Midbrain (tissue), 1 donor: ENCODE data around the gene AFG1L.
"Not testable (repeated sequence)": the region's sequence is repeated elsewhere in the genome, so short reads cannot be mapped to it uniquely, and the experiment has no call there.

ENCODE experiments used
- DNase-seq: peaks from one replicate; lab custom pipeline; 2025; lab: John Stamatoyannopoulos, UW

The AFG1L gene

DNA sequence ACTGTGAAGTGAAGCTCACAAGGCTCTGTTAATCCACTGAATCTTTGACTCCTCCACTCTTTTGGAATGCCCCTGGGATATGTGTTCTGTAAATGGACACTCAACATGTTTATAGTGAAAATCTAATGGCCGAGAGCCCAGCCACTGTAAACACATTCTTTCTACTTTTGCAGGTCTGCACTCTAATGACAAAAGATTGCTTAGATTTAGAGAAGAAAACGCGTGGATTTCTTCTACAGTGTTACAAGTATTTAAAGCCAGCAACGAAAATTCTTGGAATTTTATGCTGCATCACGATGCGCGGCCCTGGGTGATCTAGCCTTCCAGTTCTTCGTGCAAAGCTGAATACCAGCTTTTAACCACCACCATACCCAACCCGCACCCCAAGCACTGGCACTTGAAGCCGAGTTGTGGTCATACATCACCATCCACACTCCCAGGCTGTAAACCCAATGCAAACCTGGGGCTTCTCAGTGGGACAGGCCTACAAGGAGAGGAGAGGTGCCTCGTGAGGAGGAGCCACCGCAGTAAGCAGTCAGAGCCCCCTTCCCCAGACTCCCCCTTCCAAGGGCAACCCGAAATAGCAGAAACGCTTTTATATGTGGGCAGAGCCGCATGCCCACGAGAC lies 262.1 kb downstream of the AFG1L start:
- no peak for DNase-seq

DNA sequence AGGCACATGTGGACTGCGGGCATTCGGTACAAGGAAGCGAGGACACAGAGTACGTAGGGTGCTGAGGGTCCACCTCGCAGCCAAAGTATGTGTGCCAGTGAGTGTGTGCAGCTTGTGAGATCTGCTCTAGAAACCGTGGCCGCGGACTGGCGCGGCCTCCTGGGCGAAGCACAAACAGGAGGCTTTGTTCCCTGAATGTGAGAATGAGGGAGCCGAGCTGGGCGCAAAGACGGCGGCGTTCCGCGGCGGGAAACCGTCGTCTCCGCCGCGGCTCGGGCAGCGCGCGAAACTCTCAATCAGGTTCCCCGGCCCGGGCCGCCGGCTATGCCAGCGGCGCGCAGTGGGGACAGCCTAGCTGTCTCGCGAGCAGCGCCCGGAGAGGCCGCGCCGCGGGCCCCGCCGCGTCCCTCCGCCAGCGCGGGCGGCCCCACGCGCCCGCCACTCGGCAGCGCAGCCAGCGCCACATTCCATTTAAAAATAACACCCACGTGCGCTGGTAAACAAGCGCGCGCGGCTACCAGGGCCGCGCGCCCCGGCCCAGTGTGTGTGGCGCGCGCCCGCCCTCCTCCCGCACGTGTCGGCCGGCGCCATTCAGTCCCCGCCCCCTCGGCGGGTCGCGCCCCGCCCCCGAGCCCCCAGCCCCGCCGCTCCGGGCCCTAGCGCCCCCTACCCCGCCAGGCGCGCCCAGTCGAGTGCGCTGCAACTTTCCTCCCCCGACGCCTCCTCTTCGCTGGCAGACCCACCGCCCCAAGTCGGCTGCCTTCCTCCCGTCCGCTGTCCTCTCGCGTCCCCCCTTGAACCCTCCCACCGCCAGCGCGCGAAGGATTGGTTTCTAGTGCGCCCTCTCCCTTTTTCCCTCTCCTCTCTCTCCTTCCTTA lies 262.9 kb downstream of the AFG1L start:
- peak; percentile 89 for DNase-seq

DNA sequence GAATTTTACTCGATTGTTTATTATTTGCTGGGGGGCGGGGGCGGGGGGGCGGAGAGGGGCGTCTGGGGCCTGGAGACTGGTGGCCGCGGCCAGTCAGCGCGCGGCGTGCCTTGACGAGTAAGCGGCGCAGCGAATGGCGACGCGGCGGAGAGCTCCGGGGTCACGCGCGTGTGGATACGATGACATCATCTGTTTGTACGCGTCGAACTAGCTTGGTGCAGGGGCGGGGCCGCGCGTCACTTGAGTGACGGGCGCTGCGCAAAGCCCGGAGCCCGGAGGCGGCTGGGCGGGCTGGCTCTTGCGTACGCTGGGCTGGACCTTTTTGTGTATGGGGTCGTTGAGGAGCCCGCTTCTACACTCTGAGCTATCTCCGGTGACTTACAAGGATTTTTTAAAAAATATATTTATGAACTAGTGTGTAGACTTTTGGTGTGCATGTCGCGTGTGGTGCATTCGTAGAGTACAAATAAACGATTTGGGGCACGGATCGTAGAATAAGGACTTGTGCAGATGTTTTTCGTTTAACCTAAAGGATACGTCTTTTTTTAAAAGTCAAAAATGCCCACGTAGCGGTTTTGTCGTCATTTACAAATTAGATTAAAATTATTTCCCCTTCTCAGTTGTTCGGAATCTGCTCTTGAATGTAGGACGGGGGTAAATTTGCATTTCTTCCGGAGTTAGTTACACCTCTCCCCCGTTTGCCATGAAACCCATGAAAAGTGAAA lies 263.7 kb downstream of the AFG1L start:
- DNase-seq, result peak; percentile 99

DNA sequence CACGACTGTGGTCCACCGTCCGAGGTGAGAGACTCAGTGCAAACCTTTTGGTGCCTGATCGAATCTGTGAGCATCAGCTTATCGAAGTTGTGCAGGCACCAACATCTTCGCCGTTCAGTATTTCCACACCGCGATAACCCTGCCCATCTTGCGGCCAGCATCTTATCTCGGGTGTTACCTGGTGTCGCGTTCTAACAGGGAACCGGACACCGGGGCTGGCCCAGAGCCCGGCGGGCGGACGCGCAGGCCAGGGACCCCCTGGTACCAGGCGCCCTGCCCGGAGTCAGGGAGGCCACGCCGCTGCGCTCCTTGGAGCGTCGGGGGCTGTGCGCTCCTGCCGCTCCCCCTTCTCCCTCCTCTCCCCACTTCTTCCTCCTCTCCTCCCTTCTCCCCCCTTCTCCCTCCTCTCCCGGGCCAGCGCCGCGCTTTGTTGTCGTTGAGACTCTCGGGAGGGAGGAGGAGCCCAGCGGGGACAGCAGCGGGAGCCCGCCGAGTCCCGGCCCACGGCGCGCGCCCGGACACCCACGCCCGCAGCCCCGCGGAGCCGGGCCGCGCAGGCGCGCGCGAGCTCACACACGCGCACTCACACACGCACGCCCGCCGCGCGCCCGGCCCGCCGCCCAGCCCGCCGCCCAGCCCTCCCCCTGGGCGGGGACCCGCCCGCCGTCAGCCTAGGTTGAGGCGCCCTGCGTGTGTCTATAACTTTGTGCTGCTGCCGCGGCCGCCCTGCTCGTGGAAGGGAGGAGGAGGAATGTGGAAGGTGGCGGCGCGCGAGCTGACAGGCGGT lies 264.4 kb downstream of the AFG1L start:
- peak; percentile 93 for DNase-seq

GRCh38 chr6:108559884-108560462 lies 265.1 kb downstream of the AFG1L start:
- DNase-seq, result no peak

DNA sequence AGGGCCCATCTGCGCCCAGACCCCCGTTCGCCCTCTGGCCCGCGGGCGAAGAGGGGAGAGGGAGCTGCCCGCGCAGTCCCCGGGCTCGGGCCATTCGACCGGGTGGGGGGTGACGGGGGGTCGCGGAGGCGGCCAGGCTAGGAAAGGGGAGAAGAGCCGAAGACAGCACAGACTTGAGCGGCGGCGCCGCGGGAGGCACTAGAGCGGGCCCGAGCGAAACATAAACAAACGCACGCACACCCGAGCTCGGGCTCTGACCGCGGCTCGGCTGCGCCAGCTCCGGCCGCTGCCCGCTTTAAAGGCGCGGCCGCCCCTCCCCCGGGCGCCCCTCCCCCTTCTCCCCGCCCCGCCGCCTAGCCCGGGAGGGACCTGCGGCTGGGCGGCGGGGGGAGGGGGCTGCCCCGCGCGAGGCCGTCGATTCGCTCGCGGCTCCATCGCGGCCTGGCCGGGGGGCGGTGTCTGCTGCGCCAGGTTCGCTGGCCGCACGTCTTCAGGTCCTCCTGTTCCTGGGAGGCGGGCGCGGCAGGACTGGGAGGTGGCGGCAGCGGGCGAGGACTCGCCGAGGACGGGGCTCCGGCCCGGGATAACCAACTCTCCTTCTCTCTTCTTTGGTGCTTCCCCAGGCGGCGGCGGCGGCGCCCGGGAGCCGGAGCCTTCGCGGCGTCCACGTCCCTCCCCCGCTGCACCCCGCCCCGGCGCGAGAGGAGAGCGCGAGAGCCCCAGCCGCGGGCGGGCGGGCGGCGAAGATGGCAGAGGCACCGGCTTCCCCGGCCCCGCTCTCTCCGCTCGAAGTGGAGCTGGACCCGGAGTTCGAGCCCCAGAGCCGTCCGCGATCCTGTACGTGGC lies 265.8 kb downstream of the AFG1L start, which contains the start of gene FOXO3:
Gene FOXO3, plus strand, starts transcription at position 455 of the 846 bp plus-strand sequence. Its CDS starts 292 bp downstream, at position 747.
- DNase-seq, result peak; percentile 89

- not testable (repeated sequence) for DNase-seq
These were observed 266.4 kb downstream of the AFG1L start for GRCh38 chr6:108561309-108561647.

GRCh38 chr6:108561742-108562502 lies 267.1 kb downstream of the AFG1L start:
- DNase-seq, result no peak

GRCh38 chr6:108562503-108562993 lies 267.7 kb downstream of the AFG1L start:
- peak; percentile 31 for DNase-seq

DNA sequence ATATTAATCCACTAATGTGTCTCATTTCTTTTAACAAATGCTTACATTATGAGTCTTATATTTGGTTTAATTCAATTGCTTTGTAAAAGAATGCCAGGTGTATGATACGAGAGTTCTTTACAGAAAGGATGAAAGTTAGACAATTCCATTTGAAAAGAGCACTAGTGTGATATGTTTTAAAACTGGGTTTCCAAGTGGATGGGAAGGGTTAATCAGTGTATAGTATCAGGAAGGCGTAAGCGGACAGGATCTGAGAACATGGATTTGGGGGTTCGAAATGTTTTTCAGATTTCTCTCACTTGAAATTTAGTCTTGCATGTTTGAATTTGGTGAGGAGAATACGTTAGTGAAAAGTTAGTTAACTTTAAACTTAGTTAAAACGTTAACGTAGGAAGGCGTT lies 268.4 kb downstream of the AFG1L start:
- DNase-seq, result no peak

DNA sequence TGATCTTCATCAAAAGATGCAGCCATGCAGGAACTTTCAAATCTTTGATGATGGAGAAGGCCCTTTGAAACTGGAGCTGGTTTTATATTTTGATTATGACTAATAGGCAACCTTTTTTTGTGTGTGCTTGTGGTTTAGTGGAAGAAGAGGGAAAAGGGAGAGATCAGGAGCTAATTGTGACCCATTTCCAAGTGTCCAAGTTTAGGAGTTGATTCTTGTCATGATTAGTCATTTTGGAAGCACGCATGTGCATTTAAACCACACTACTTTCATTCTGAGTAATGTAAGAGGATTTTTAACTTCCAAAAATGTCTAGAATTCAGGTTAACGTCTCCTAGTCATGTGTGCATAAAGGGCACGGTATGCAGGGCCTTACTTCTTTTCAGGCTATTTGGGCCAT lies 269.3 kb downstream of the AFG1L start:
- DNase-seq, result no peak

DNA sequence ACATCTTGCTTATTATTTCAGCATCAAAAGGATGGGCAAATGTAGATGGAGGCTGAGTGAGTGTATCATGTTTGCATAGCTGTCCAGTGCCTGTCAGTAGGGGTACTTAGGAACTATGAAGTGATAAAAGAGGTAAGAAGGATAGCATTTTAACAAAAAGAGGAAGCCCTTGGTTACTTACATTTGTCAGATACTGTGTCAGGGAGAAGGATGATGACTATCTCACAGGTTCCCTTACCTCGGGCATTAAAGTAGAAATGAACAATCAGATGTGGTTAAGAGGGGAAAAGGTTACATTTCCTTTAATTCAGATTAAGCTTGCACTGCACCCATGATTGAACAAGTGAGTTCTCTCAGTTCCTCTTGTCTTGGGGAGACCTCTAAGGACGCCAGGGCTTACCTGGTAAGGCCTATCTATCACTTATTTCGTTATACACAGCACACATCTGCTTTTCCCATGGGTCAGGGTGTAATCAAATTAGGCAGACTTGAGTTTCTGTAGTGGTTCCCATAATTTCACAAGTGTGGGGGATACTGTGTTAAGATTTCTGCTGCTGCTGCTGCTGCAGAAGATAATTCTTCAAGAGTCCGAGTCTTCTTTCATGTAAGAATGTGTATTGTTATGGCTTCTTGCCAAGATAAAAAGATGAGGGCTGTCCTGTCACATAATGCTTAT lies 270.4 kb downstream of the AFG1L start:
- peak; percentile 42 for DNase-seq

- DNase-seq, result peak; percentile 62
These were observed 271.0 kb downstream of the AFG1L start for GRCh38 chr6:108565893-108566292.

DNA sequence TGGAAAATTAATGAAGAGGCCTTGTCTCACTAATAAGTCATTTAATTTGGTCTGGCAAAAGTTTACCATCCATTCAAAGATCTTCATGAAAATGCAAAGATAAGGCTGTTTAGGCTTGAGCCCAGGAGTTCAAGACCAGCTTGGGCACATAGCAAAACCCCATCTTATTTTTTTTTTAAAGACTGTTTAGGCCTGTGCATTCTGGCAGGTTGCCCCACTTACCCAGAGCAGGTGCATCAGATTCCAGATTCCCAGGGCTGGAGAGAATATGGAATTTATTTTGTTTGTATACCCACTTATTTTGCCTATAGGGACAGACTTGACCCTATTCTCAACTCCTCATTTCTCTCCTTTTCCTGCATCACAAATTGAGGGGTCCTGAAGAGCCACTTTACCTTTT lies 271.6 kb downstream of the AFG1L start:
- no peak for DNase-seq

- no peak for DNase-seq
These were observed 273.2 kb downstream of the AFG1L start for GRCh38 chr6:108568101-108568500.

GRCh38 chr6:108568551-108569305 lies 273.9 kb downstream of the AFG1L start:
- no peak for DNase-seq

GRCh38 chr6:108570517-108570916 lies 275.7 kb downstream of the AFG1L start:
- DNase-seq, result no peak

DNA sequence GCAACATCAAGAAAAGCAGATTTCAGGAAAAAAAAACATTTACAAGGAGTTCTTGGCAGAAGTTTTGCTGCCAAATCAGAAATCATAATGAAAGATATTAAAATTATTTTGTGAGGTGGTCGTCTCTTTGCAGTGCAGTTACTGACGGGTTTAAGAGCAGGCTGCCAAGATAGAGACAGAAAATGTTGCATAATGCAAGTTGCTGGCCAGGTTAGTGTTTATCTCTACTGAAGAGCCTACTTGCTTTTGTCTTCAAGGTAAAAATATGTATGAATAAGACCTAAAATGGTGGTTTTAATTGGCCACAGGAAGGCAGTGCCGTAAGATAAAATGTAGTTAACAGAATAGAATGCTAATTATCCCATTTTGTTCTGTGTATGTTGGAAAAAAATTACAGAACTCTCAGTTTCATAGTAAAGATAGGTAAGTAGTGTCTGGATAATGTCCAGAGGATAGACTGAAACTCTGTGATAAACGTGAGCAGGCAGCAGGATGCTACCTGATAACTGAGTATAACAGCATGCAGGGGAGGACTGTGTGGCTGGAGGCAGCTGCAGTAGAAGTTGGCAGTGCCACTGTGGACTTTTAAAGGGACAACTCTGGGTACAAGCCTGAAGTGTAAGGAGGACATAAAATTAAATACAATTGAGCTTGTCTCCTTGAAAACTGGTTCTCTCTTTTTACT lies 279.7 kb downstream of the AFG1L start:
- no peak for DNase-seq
